GM18858 (cell line): Measurements from ENCODE around the gene STING1.
A peak's percentile ranks its signal among the peaks of the same experiment; 100 is the strongest.
"Not testable (repeated sequence)": the region's sequence is repeated elsewhere in the genome, so short reads cannot be mapped to it uniquely, and the experiment has no call there.

Source experiments
- ATAC-seq: cut with Tn5 transposase; IDR thresholded peaks from one replicate; pipeline ENCODE4 v1.9.1; 2021; ENCODE audit not compliant: unreplicated experiment

The STING1 gene

GRCh38 chr5:139482050-139482889 is at the start of gene STING1:
Gene STING1, minus strand, starts transcription at chr5:139482758. Its CDS starts 1,054 bp downstream, at chr5:139481704.
- peak; percentile 45 for ATAC-seq

- ATAC-seq = no peak
Observed at GRCh38 chr5:139531772-139532169, 49.2 kb upstream of the STING1 start.

- ATAC-seq = not testable (repeated sequence)
Observed at GRCh38 chr5:139530079-139530478, 47.5 kb upstream of the STING1 start.

GRCh38 chr5:139528695-139529094 is 46.1 kb upstream of the STING1 start:
- ATAC-seq = not testable (repeated sequence)

- ATAC-seq = not testable (repeated sequence)
Observed at GRCh38 chr5:139527896-139528467, 45.4 kb upstream of the STING1 start.

- not testable (repeated sequence) for ATAC-seq
Observed at GRCh38 chr5:139527090-139527470, 44.5 kb upstream of the STING1 start.

GRCh38 chr5:139526309-139527089 is 43.9 kb upstream of the STING1 start:
- not testable (repeated sequence) for ATAC-seq

- ATAC-seq = not testable (repeated sequence)
Observed at GRCh38 chr5:139525586-139526308, 43.2 kb upstream of the STING1 start.

- ATAC-seq = no peak
Observed at GRCh38 chr5:139524940-139525585, 42.5 kb upstream of the STING1 start.

- no peak for ATAC-seq
Observed at GRCh38 chr5:139524446-139524845, 41.9 kb upstream of the STING1 start.

GRCh38 chr5:139523635-139524445 is 41.3 kb upstream of the STING1 start:
- no peak for ATAC-seq

GRCh38 chr5:139517683-139518564 is 35.4 kb upstream of the STING1 start:
- ATAC-seq = peak; percentile 89

GRCh38 chr5:139514486-139514856 is 31.9 kb upstream of the STING1 start:
- no peak for ATAC-seq

GRCh38 chr5:139513852-139514485 is 31.4 kb upstream of the STING1 start:
- no peak for ATAC-seq

GRCh38 chr5:139513434-139513833 is 30.9 kb upstream of the STING1 start:
- ATAC-seq = peak; percentile 37

- ATAC-seq = no peak
Observed at GRCh38 chr5:139512786-139513390, 30.3 kb upstream of the STING1 start.

GRCh38 chr5:139504722-139505121 is 22.2 kb upstream of the STING1 start:
- ATAC-seq = not testable (repeated sequence)

- ATAC-seq = not testable (repeated sequence)
Observed at GRCh38 chr5:139503879-139504278, 21.3 kb upstream of the STING1 start.
